Esophagus (tissue), 2 donors: ENCODE data around the gene SLC19A2. TPM values are rescaled to one million over a fixed set of nuclear protein-coding genes. Genes with fewer than 3 reads are reported as not detected.
A peak's percentile ranks its signal among the peaks of the same experiment; 100 is the strongest.
"Not testable (repeated sequence)": the region's sequence is repeated elsewhere in the genome, so short reads cannot be mapped to it uniquely, and the experiment has no call there.

ENCODE experiments used
- H3K27ac ChIP-seq, 2 donors: one replicate each; pipeline ENCODE4 v1.5.1; 2013; ENCODE audit warnings: low read depth in 2 of 2, mild to moderate bottlenecking in 2 of 2, inconsistent platforms in 1 of 2, low read length in 1 of 2, moderate library complexity in 1 of 2
- H3K27me3 ChIP-seq, 2 donors: one replicate each; pipeline ENCODE4 v1.6.1; 2013; ENCODE audit warnings: low read length in 2 of 2, control low read depth in 1 of 2, mild to moderate bottlenecking in 1 of 2; ENCODE audit not compliant: insufficient read depth in 2 of 2, control insufficient read depth in 1 of 2
- H3K36me3 ChIP-seq, 2 donors: one replicate each; pipeline ENCODE4 v1.6.1; 2013; ENCODE audit warnings: low read length in 1 of 2; ENCODE audit not compliant: control insufficient read depth in 2 of 2, insufficient read depth in 2 of 2
- H3K4me1 ChIP-seq, 2 donors: one replicate each; pipeline ENCODE4 v1.6.1; 2013; ENCODE audit warnings: low read length in 1 of 2; ENCODE audit not compliant: control insufficient read depth in 2 of 2, insufficient read depth in 2 of 2
- H3K4me3 ChIP-seq, 2 donors: one replicate each; pipeline ENCODE4 v1.5.1; 2013; ENCODE audit warnings: low read length in 2 of 2, mild to moderate bottlenecking in 2 of 2, low read depth in 1 of 2, moderate library complexity in 1 of 2
- H3K9me3 ChIP-seq, 2 donors: one replicate each; pipeline ENCODE4 v1.6.1; 2013; ENCODE audit warnings: mild to moderate bottlenecking in 2 of 2, low read depth in 1 of 2, low read length in 1 of 2, moderate library complexity in 1 of 2; ENCODE audit not compliant: control insufficient read depth in 2 of 2, insufficient read depth in 1 of 2
- WGBS, 2 donors: extraction: QIAGEN DNeasy Blood & Tissue Kit; methylation state at CpG; one replicate each; pipeline ENCODE4 v1.1.7; 2013; 5-methylcytosine and 5-hydroxymethylcytosine counted together
- polyA plus RNA-seq, 2 donors: library from polyadenylated mRNA; stranded (reverse); fragments of 200-250 nt; gene quantifications; one replicate each; pipeline ENCODE4 v1.2.3, GENCODE V29; 2013
- donor health status: healthy with polysubstance abuse.
- donor health status: Bipolar disorder and iron deficiency.

Gene SLC19A2
- polyA plus RNA-seq, 2 donors = 5.7 to 8.8 TPM

GRCh38 chr1:169510060-169510459 lies 24.3 kb upstream of the SLC19A2 start:
- H3K27ac ChIP-seq = no peak overlapping the region
- no peak overlapping the region for H3K4me3 ChIP-seq
- H3K4me1 ChIP-seq = no peaks in the 10 kb centered on the region
- H3K9me3 ChIP-seq = no peaks in the 10 kb centered on the region
- no peaks in the 10 kb centered on the region for H3K36me3 ChIP-seq
- H3K27me3 ChIP-seq = no peaks in the 10 kb centered on the region
- 88 to 90% methylated on average over 4 of the region's 4 CpGs for WGBS, 2 donors

- Histone ChIP-seq H3K27me3 (no peaks in the 10 kb centered on the region), H3K27ac (no peak overlapping the region), H3K36me3 (no peaks in the 10 kb centered on the region), H3K9me3 (no peaks in the 10 kb centered on the region), H3K4me1 (no peaks in the 10 kb centered on the region), H3K4me3 (no peak overlapping the region)
- WGBS, 2 donors = 92 to 97% methylated on average over 1 of the region's 1 CpG
Observed at GRCh38 chr1:169509354-169509753, 23.6 kb upstream of the SLC19A2 start.

- Histone ChIP-seq H3K4me1 (no peaks in the 10 kb centered on the region), H3K9me3 (no peaks in the 10 kb centered on the region), H3K36me3 (no peaks in the 10 kb centered on the region), H3K4me3 (no peak overlapping the region), H3K27ac (no peak overlapping the region), H3K27me3 (no peaks in the 10 kb centered on the region)
- 32% methylated on average over 3 of the region's 3 CpGs for WGBS, 2 donors
Observed at GRCh38 chr1:169508432-169509338, 22.9 kb upstream of the SLC19A2 start.

- no peak overlapping the region for H3K27ac ChIP-seq
- H3K9me3 ChIP-seq = no peaks in the 10 kb centered on the region
Observed at GRCh38 chr1:169507413-169507812, 21.7 kb upstream of the SLC19A2 start.

GRCh38 chr1:169503601-169504000 lies 17.9 kb upstream of the SLC19A2 start:
- not testable (repeated sequence) for H3K27ac ChIP-seq, H3K27me3 ChIP-seq, H3K4me3 ChIP-seq, H3K4me1 ChIP-seq, H3K9me3 ChIP-seq, H3K36me3 ChIP-seq
- WGBS, 2 donors = 95 to 98% methylated on average over 2 of the region's 2 CpGs

More at GRCh38 chr1:169507413-169507812, 21.7 kb upstream of the SLC19A2 start:
- WGBS, 2 donors = 54 to 66% methylated on average over 2 of the region's 2 CpGs
- H3K36me3 ChIP-seq = no peaks in the 10 kb centered on the region
- no peaks in the 10 kb centered on the region for H3K4me1 ChIP-seq
- H3K4me3 ChIP-seq = no peak overlapping the region
- no peaks in the 10 kb centered on the region for H3K27me3 ChIP-seq

GRCh38 chr1:169499807-169500206 lies 14.1 kb upstream of the SLC19A2 start:
- H3K27ac ChIP-seq = no peak overlapping the region
- H3K4me3 ChIP-seq = no peak overlapping the region
- no peaks in the 10 kb centered on the region for H3K9me3 ChIP-seq
- no peaks in the 10 kb centered on the region for H3K27me3 ChIP-seq
- no peaks in the 10 kb centered on the region for H3K36me3 ChIP-seq
- H3K4me1 ChIP-seq = no peaks in the 10 kb centered on the region

GRCh38 chr1:169497317-169497716 lies 11.6 kb upstream of the SLC19A2 start:
- no peaks in the 10 kb centered on the region for H3K9me3 ChIP-seq
- no peak overlapping the region for H3K27ac ChIP-seq
- H3K36me3 ChIP-seq = no peaks in the 10 kb centered on the region
- H3K27me3 ChIP-seq = no peaks in the 10 kb centered on the region
- 71 to 92% methylated on average over 2 of the region's 2 CpGs for WGBS, 2 donors
- no peak overlapping the region for H3K4me3 ChIP-seq
- H3K4me1 ChIP-seq = no peaks in the 10 kb centered on the region

- no peaks in the 10 kb centered on the region for H3K4me1 ChIP-seq
- 48 to 62% methylated on average over 2 of the region's 2 CpGs for WGBS, 2 donors
- no peaks in the 10 kb centered on the region for H3K27me3 ChIP-seq
- H3K4me3 ChIP-seq = no peak overlapping the region
- no peaks in the 10 kb centered on the region for H3K36me3 ChIP-seq
- no peak overlapping the region for H3K27ac ChIP-seq
- no peaks in the 10 kb centered on the region for H3K9me3 ChIP-seq
Observed at GRCh38 chr1:169495916-169496315, 10.2 kb upstream of the SLC19A2 start.

- H3K36me3 ChIP-seq = no peaks in the 10 kb centered on the region
- no peaks in the 10 kb centered on the region for H3K4me1 ChIP-seq
- no peaks in the 10 kb centered on the region for H3K9me3 ChIP-seq
- H3K27ac ChIP-seq = peak overlapping the region in 1 of 2 donors; percentile 1
- no peak overlapping the region for H3K4me3 ChIP-seq
- no peaks in the 10 kb centered on the region for H3K27me3 ChIP-seq
Observed at GRCh38 chr1:169495046-169495775, 9.5 kb upstream of the SLC19A2 start.
